ENCODE results near the gene ZCCHC2. TPM values are rescaled to one million over a fixed set of nuclear protein-coding genes. Genes with fewer than 3 reads are reported as not detected.
A peak's percentile ranks its signal among the peaks of the same experiment; 100 is the strongest.

The ZCCHC2 gene
- polyA plus RNA-seq, 2 of the 4 experiments (the other 2 are of a cell fraction) = 7.6 to 12.5 TPM

DNA sequence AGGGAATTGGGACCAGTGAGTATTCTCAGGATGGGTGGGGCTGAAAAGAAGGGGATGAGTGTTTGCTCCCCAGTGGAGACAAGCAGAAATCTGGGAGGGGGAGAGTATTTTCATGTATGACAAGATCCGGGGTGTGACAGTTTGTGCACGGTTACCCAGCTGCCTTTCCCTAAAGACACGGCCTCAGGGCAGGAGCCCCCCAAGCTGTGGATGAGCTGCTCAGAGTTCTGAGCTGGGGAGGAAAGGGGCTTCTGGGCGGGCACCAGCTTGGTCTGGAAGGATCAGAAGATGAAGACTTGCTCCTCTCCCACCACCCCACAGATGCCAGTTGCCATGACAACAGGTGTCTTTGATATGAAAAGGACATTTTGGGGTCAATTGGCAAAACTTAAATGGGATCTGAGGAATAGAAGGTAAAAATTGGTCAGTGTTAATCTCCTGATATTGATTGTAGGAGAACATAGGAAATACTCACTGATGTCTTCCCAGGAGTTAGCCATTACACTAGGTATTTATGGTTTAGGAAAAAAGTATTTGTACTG lies 29.2 kb downstream of the ZCCHC2 start:
- Histone ChIP-seq H3K4me2 (no peak overlapping the region), H3K9me3 (no peaks in the 10 kb centered on the region), H3K4me1 (peaks cover 12% of the 10 kb centered on the region), H3K27ac (no peak overlapping the region), H3K4me3 (no peak overlapping the region)
- POLR2A ChIA-PET = no interaction called here
- ATAC-seq (no peak), DNase-seq (ENCODE audit: low read depth in 1 of 2, low spot score in 1 of 2) (no peak), FAIRE-seq (no peak)
- 90% methylated on average over 4 of the region's 4 CpGs for WGBS (ENCODE audit: missing lambda C conversion rate)
- CTCF ChIA-PET = interaction anchor here (0.7 to 1.3 kb wide), 3 partner anchors 32 to 126 kb away, joined by 3 to 5 read pairs (median 4); no protein-coding TSS in a partner anchor
- TF ChIP-seq NPAS2 (CRISPR knock-in tag; IDR thresholded peaks at IDR 0.05; ENCODE audit: borderline replicate concordance) = no peak
- TF ChIP-seq, protein P1, sequence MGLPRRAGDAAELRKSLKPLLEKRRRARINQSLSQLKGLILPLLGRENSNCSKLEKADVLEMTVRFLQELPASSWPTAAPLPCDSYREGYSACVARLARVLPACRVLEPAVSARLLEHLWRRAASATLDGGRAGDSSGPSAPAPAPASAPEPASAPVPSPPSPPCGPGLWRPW (IDR thresholded peaks at IDR 0.05) = no peak
- TF ChIP-seq RCOR1 (IDR thresholded peaks at IDR 0.05; ENCODE audit: low read depth, low read length) = no peak
- no peak for TF ChIP-seq HDAC2 (IDR thresholded peaks at IDR 0.05)
- no peak for TF ChIP-seq KDM1A (IDR thresholded peaks at IDR 0.05; ENCODE audit: low read depth)
- TF ChIP-seq EHF (CRISPR knock-in tag; IDR thresholded peaks at IDR 0.05) = no peak

DNA sequence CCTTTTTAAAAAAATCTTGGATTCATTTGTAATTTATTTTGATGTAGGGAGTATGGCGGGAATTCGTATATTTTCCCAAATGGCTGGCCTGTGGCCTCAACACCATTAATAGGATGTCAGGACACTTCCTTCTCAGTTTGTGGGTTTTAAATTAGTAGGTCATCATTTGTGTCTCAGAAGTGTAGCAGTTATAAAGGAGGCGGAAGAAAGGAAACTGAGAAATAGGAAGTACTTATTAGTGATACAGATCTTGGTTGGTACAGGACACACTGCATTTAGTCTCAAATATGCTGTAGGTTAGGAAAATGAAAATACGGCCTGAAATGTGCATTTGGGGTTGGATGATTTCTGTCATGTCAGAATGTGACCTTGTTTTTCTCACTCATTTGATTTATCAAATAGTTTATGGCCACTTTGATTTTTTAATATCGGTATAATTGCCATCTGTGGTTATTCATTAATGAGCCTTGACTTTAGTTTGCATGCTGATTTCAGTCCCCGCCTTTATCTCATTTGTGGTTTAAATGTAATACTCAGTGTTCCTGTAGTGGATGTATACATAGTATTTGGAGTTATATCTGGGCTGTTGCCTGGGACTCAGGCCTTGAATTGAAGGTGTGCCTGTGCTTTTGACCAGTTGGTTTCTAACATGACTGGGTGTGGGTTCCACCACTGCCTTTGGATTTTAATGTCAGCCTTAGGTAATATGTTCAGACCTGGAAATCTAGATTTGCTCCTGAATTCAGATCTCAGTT lies 31.4 kb downstream of the ZCCHC2 start:
- no peak for FAIRE-seq
- peak overlapping the region; percentile 36; the same call in 2 of the 3 replicates for H3K4me2 ChIP-seq
- no peak overlapping the region for H3K27ac ChIP-seq

DNA sequence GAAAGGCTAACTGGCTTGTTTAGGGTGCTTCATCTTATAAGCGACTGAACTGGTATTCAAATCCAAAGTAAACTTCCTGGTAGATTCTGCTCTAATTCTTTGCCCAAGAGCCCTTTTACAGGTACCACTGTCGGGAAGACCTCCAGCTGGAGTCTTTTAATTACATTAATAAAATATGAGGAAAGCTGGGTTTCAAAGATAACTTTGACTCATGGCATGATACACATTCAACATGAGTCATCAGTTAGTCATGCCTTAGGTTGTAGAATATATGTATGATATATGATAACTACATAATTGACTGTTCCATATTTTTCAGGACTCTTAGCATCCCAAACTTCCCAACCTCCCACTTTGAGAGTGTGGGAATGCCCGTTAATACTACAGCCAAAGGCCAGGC lies 32.3 kb downstream of the ZCCHC2 start:
- H3K4me1 ChIP-seq = peaks cover 12% of the 10 kb centered on the region
- H3K4me3 ChIP-seq = no peak overlapping the region
- ChIA-PET POLR2A (no interaction called here), CTCF (no interaction called here)
- ATAC-seq = no peak
- H3K27ac ChIP-seq = no peak overlapping the region
- TF ChIP-seq RAD21 (conservative IDR thresholded peaks at IDR 0.05 in 1 of 2, IDR thresholded peaks at IDR 0.05 in 1 of 2) (no peak), FOSL2 (IDR thresholded peaks at IDR 0.05) (no peak), FOSL2 (CRISPR knock-in tag; IDR thresholded peaks at IDR 0.05) (peak; percentile 72; the same call in 1 of the 2 replicates)
- H3K9me3 ChIP-seq = no peaks in the 10 kb centered on the region
- peak overlapping the region; percentile 36; the same call in 2 of the 3 replicates for H3K4me2 ChIP-seq
- 60% methylated on average over 3 of the region's 3 CpGs for WGBS (ENCODE audit: missing lambda C conversion rate)
- DNase-seq (ENCODE audit: low read depth in 1 of 2, low spot score in 1 of 2) = peak in 1 of 2 experiments; percentile 6
- no peak for FAIRE-seq

More for the DNA sequence above, 31.4 kb downstream of the ZCCHC2 start:
- Histone ChIP-seq H3K4me3 (no peak overlapping the region), H3K9me3 (no peaks in the 10 kb centered on the region), H3K4me1 (peaks cover 12% of the 10 kb centered on the region)
- ATAC-seq = no peak
- TF ChIP-seq FOXS1 (CRISPR knock-in tag; IDR thresholded peaks at IDR 0.05) = no peak
- no peak for TF ChIP-seq NR3C1 (IDR thresholded peaks at IDR 0.05)
- no peak for TF ChIP-seq KDM5A (IDR thresholded peaks at IDR 0.05)
- no peak for TF ChIP-seq MAZ (IDR thresholded peaks at IDR 0.05; ENCODE audit: borderline replicate concordance, low read depth, low read length)
- no peak for TF ChIP-seq JUN (IDR thresholded peaks at IDR 0.05)
- TF ChIP-seq CHD2 (IDR thresholded peaks at IDR 0.05; ENCODE audit: low read length, partially characterized antibody) = no peak
- TF ChIP-seq FOSB (CRISPR knock-in tag; IDR thresholded peaks at IDR 0.05) = no peak
- TF ChIP-seq, protein P2, sequence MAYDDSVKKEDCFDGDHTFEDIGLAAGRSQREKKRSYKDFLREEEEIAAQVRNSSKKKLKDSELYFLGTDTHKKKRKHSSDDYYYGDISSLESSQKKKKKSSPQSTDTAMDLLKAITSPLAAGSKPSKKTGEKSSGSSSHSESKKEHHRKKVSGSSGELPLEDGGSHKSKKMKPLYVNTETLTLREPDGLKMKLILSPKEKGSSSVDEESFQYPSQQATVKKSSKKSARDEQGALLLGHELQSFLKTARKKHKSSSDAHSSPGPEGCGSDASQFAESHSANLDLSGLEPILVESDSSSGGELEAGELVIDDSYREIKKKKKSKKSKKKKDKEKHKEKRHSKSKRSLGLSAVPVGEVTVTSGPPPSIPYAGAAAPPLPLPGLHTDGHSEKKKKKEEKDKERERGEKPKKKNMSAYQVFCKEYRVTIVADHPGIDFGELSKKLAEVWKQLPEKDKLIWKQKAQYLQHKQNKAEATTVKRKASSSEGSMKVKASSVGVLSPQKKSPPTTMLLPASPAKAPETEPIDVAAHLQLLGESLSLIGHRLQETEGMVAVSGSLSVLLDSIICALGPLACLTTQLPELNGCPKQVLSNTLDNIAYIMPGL (CRISPR knock-in tag; IDR thresholded peaks at IDR 0.05; ENCODE audit: borderline replicate concordance) = no peak
- no peak for TF ChIP-seq TFCP2L1 (CRISPR knock-in tag; IDR thresholded peaks at IDR 0.05)
- TF ChIP-seq, protein P3, sequence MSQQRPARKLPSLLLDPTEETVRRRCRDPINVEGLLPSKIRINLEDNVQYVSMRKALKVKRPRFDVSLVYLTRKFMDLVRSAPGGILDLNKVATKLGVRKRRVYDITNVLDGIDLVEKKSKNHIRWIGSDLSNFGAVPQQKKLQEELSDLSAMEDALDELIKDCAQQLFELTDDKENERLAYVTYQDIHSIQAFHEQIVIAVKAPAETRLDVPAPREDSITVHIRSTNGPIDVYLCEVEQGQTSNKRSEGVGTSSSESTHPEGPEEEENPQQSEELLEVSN (IDR thresholded peaks at IDR 0.05; ENCODE audit: borderline replicate concordance, low read depth) = no peak
- TF ChIP-seq SMC3 (IDR thresholded peaks at IDR 0.05) = no peak
- no peak for TF ChIP-seq MYC (IDR thresholded peaks at IDR 0.05; ENCODE audit: borderline replicate concordance, low read length)
- TF ChIP-seq CEBPB (IDR thresholded peaks at IDR 0.05) = no peak
- TF ChIP-seq, protein P4, sequence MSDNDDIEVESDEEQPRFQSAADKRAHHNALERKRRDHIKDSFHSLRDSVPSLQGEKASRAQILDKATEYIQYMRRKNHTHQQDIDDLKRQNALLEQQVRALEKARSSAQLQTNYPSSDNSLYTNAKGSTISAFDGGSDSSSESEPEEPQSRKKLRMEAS (IDR thresholded peaks at IDR 0.05) = no peak
- no peak for TF ChIP-seq MAFK (IDR thresholded peaks at IDR 0.05; ENCODE audit: partially characterized antibody)
- TF ChIP-seq EP300 (IDR thresholded peaks at IDR 0.05) = no peak
- no peak for TF ChIP-seq RFX5 (IDR thresholded peaks at IDR 0.05)
- no peak for TF ChIP-seq ESRRA (IDR thresholded peaks at IDR 0.05; ENCODE audit: borderline replicate concordance, low read length)
- TF ChIP-seq RARB (CRISPR knock-in tag; IDR thresholded peaks at IDR 0.05) = no peak
- no peak for TF ChIP-seq CBX8 (IDR thresholded peaks at IDR 0.05)
- 94% methylated on average over 6 of the region's 6 CpGs for WGBS (ENCODE audit: missing lambda C conversion rate)
- CTCF ChIA-PET = no interaction called here
- DNase-seq (ENCODE audit: low read depth in 1 of 2, low spot score in 1 of 2) = no peak
- POLR2A ChIA-PET = no interaction called here
